Thoracic aorta (tissue), 2 donors: ENCODE data around the gene SNAPC4. TPM values are rescaled to one million over a fixed set of nuclear protein-coding genes. Genes with fewer than 3 reads are reported as not detected.

Experiments
- ATAC-seq: fragments of 150-250 bp; one replicate; pipeline ENCODE4 v1.8.0; 2017; ENCODE audit warnings: low read depth; ENCODE audit not compliant: insufficient number of reproducible peaks, low FRiP score
- DNase-seq: peaks from one replicate; pipeline ENCODE4 v3.0.0-alpha.2; 2020; ENCODE audit warnings: low spot score
- H3K27ac ChIP-seq, 2 donors: fragments of 200-600 bp; sonication (generic); 1 replicate in 1 of 2; 2 replicates in 1 of 2; pipeline ENCODE4 v1.5.1; 2016; ENCODE audit warnings: mild to moderate bottlenecking in 2 of 2, moderate library complexity in 2 of 2
- H3K27me3 ChIP-seq: fragments of 200-600 bp; sonication (generic); replicated peaks from 2 replicates; pipeline ENCODE4 v1.6.0; 2016; ENCODE audit warnings: mild to moderate bottlenecking; ENCODE audit not compliant: insufficient read depth
- H3K36me3 ChIP-seq: fragments of 200-600 bp; sonication (generic); one replicate; pipeline ENCODE4 v1.5.1; 2016
- H3K4me1 ChIP-seq, 2 donors: fragments of 200-600 bp; sonication (generic); 1 replicate in 1 of 2; 2 replicates in 1 of 2; pipeline versions ENCODE4 v1.5.1 to v1.6.0; 2016; ENCODE audit warnings: low read depth in 2 of 2, mild to moderate bottlenecking in 1 of 2; ENCODE audit not compliant: control insufficient read depth in 1 of 2
- H3K4me3 ChIP-seq: fragments of 200-600 bp; sonication (generic); 2 replicates; pipeline ENCODE4 v1.5.1; 2016; ENCODE audit warnings: mild to moderate bottlenecking
- H3K9me3 ChIP-seq: fragments of 200-600 bp; sonication (generic); 2 replicates; pipeline ENCODE4 v1.5.1; 2016
- total RNA-seq, 2 donors: library from RNA; depleted of rRNA; stranded (reverse); fragments of >200 nt; gene quantifications; one replicate each; pipeline versions ENCODE4 v1.1.0 to v1.2.3, GENCODE V29; 2016
- TF ChIP-seq, protein P1 (sequence below): fragments of 200-600 bp; sonication (generic); IDR thresholded peaks from one replicate; pipeline ENCODE4 v1.5.1; 2019; ENCODE audit warnings: antibody characterized with exemption

The SNAPC4 gene
- total RNA-seq, 2 donors from 2014 or later = 8.0 to 8.5 TPM

DNA sequence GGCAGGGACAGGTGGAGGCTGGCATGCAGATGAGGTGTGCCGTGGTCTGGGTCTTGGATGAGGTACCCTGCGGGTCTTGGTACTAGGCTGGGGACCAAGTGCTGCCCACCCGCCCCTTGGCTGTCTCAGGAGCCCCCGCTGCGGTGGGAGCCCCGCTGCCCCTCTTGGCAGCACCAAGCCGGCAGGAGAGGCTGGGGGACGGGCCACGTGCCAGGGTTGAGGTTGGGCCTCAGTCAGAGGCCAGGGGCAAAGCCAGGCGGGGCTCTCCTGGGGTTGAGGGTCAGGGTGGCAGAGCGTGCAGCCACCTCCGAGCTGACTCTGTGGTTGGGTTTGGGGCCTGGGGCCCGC lies 28.5 kb downstream of the SNAPC4 start:
- no peak for DNase-seq
- Histone ChIP-seq H3K4me3 (no peak overlapping the region), H3K27me3 (no peaks in the 10 kb centered on the region), H3K27ac (no peak overlapping the region), H3K4me1 (no peaks in the 10 kb centered on the region), H3K36me3 (no peaks in the 10 kb centered on the region), H3K9me3 (no peaks in the 10 kb centered on the region)
- no peak for ATAC-seq
- TF ChIP-seq, protein P1, sequence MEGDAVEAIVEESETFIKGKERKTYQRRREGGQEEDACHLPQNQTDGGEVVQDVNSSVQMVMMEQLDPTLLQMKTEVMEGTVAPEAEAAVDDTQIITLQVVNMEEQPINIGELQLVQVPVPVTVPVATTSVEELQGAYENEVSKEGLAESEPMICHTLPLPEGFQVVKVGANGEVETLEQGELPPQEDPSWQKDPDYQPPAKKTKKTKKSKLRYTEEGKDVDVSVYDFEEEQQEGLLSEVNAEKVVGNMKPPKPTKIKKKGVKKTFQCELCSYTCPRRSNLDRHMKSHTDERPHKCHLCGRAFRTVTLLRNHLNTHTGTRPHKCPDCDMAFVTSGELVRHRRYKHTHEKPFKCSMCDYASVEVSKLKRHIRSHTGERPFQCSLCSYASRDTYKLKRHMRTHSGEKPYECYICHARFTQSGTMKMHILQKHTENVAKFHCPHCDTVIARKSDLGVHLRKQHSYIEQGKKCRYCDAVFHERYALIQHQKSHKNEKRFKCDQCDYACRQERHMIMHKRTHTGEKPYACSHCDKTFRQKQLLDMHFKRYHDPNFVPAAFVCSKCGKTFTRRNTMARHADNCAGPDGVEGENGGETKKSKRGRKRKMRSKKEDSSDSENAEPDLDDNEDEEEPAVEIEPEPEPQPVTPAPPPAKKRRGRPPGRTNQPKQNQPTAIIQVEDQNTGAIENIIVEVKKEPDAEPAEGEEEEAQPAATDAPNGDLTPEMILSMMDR = no peak

DNA sequence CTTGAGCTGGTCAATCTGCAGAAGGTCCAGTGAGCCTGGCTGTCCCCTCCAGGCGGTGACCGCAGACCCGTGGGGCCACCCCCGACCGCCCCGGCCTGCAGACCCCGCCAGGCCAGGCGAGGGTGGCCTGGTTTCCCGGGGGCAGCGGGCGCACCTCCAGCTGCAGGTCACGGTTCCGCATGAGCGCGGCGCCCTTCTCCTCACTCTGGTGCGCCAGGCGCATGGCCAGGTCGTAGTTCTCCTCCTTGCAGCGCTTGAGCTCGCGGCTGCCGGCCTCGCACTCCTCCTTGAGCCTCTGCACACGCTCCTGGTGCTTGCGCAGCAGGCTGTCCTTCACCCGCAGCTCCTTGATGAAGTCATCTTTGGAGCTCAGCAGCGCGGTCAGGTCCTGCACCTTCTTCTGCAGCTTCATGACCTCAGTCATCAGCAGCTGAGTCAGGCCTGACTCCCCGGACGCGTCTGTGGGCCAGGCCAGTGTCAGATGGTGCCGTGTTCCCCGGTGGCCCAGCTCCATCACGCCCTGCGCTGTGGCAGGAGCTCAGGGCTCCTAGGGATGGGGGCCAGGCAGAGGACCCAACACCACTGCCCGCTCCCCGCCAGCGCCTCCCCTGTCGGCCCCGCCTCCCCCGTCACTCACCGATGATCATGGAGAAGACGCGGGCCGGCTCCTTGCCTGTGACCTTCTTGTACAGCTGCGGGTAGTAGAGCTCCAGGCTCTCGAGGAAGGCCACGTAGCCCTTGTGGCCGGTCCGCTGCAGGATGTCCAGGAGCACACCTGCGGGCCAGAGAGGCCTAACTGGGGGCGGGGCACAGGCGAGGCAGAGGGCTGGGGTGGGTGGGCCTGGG lies 29.1 kb downstream of the SNAPC4 start:
- no peak for ATAC-seq

DNA sequence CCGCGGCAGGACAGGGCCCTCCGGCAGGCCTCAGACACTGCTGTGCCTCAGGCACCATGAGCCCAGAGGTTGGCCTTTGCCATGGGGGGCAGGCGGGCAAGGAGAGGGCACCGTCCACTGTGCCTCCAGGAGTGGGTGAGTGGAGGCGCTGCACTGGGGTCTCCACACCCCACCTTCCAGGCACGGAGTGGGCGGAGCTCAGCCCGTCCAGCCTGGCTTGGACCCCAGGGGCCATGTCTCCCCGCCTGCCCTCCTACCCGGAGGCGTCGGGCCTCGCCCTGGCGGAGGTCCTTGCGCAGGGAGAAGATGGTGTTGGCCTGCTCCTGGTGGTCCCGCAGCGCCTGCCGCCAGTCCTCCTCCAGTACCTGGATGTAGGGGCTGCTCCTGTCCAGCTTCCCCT lies 29.9 kb downstream of the SNAPC4 start:
- no peaks in the 10 kb centered on the region for H3K36me3 ChIP-seq
- no peaks in the 10 kb centered on the region for H3K4me1 ChIP-seq
- no peaks in the 10 kb centered on the region for H3K27me3 ChIP-seq
- no peak for DNase-seq
- H3K4me3 ChIP-seq = no peak overlapping the region
- TF ChIP-seq, protein P1 = no peak
- H3K9me3 ChIP-seq = no peaks in the 10 kb centered on the region
- ATAC-seq = no peak
- H3K27ac ChIP-seq = no peak overlapping the region

More for the DNA sequence above, 29.1 kb downstream of the SNAPC4 start:
- H3K4me1 ChIP-seq = no peaks in the 10 kb centered on the region
- no peaks in the 10 kb centered on the region for H3K9me3 ChIP-seq
- H3K27me3 ChIP-seq = no peaks in the 10 kb centered on the region
- H3K27ac ChIP-seq = no peak overlapping the region
- H3K36me3 ChIP-seq = no peaks in the 10 kb centered on the region
- H3K4me3 ChIP-seq = no peak overlapping the region
- DNase-seq = no peak
- TF ChIP-seq, protein P1 = no peak

DNA sequence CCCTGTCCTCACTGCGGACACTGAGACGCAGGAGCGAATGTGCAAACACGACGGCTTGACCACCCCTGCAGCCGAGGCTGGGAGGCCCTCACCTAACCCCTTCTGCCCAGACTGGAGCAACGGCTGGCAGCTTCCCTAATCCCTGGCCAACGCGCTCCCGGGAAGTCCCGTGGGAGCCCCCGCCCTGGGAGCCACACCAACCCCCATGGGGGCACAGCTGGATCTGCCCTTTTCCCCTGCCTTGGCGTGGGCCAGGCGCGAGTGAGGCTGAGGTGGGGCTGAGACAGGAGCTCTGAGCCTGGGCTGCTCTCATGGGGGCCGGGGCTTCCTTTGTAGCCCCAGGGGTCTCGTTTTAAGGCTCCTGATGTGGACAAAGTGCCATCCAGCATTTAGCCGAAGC lies 31.8 kb downstream of the SNAPC4 start:
- peaks cover 5 to 8% of the 10 kb centered on the region in 2 donors for H3K4me1 ChIP-seq
- H3K27ac ChIP-seq = no peak overlapping the region
- no peaks in the 10 kb centered on the region for H3K36me3 ChIP-seq
- DNase-seq (no peak), ATAC-seq (no peak)
- H3K4me3 ChIP-seq = no peak overlapping the region
- TF ChIP-seq, protein P1 = no peak
- H3K27me3 ChIP-seq = no peaks in the 10 kb centered on the region
- H3K9me3 ChIP-seq = no peaks in the 10 kb centered on the region

DNA sequence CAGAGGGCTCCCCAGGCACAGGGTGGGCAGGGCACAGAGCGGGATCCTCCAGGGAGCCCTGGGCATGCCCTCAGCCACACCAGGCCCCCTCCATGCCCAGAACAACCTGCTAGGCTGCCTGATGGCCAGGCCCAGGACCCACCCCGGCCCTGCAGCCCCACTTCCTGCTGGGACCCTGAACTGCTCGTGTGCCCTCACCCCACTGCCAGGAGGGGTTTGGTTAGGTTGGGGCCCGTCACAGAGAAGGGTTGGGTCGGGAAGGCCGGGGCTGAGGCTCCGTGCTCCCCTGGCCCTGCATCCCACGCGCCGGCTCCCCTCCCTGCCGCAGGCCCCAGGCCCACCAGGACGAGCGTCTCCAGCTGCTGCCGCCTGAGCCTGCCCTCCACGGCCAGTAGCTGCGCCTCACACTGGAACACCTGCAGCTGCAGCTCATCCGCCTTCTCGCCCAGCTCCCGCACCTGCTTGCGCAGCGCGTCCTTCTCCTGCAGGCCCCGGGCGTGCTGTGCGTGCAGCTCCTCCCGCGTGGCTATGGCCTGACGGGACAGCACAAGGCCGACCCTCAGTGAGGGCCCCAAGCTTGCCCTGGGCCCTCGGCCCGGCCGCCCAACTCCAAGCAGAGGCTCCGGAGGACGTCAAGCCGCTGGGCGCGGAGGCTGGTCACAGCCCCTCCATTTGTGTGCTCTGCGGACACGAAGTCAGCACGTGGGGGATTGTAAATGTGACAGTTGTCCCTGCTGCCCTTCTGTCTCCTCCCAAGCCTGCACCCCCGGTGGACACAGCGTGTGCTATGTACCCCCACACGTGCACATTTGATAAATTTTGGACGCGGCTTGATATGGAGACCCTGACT lies 32.4 kb downstream of the SNAPC4 start:
- H3K9me3 ChIP-seq = no peaks in the 10 kb centered on the region
- H3K4me3 ChIP-seq = no peak overlapping the region
- no peaks in the 10 kb centered on the region for H3K36me3 ChIP-seq
- H3K4me1 ChIP-seq = peaks cover 5 to 12% of the 10 kb centered on the region in 2 donors
- H3K27me3 ChIP-seq = no peaks in the 10 kb centered on the region
- DNase-seq (no peak), ATAC-seq (no peak)
- TF ChIP-seq, protein P1 = no peak
- no peak overlapping the region for H3K27ac ChIP-seq
